GM23248 (cell line): ENCODE results near the gene PDCD7.

Experiments
- EZH2 ChIP-seq: fragments of 200-600 bp; sonication (generic); IDR thresholded peaks from 2 replicates; pipeline ENCODE4 v1.6.1; 2018; ENCODE audit warnings: antibody characterized with exemption, mild to moderate bottlenecking; ENCODE audit not compliant: insufficient read depth, poor library complexity, severe bottlenecking
- EZH2phosphoT487 ChIP-seq: fragments of 200-600 bp; sonication (generic); IDR thresholded peaks from 2 replicates; pipeline ENCODE4 v1.6.1; 2018; ENCODE audit warnings: antibody characterized with exemption, moderate library complexity, mild to moderate bottlenecking, low read depth; ENCODE audit not compliant: insufficient read depth

GRCh38 chr15:65102912-65103311, 30.7 kb downstream of the PDCD7 start:
- no peak for TF ChIP-seq EZH2
- no peak for TF ChIP-seq EZH2phosphoT487
